Tongue (tissue), 2 donors: Measurements from ENCODE around the gene RHOXF2B. TPM values are rescaled to one million over a fixed set of nuclear protein-coding genes. Genes with fewer than 3 reads are reported as not detected.
"Not testable (repeated sequence)": the region's sequence is repeated elsewhere in the genome, so short reads cannot be mapped to it uniquely, and the experiment has no call there.

Experiments used
- DNase-seq: peaks from one replicate; pipeline ENCODE4 v3.0.0-alpha.2; 2015
- total RNA-seq: library from RNA; depleted of rRNA; stranded (reverse); fragments of >200 nt; gene quantifications from one replicate; pipeline ENCODE4 v1.2.3, GENCODE V29; 2014

The RHOXF2B gene
- total RNA-seq = not detected

DNA sequence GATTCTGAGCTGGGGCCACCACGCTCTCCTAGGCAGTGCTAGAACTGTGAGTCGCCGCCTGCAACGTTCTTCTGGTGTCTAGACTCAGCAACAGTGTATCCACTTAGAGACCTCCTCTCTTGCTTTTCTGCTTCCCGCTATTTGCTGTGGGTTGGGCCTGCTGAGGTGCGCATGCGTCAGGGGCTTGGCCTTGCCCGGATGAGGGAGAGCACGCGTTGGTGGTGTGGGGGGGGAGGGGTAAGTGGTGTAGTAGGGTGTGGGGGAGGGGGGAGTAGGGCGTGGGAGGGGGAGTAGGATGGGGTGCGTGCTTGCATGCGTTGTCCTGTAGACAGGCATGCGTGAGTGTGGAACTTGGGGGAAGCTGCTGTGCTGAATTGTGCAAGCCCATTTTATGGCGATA lies at the start of gene RHOXF2B:
Gene RHOXF2B (minus strand): TSS at position 101 of the 400 bp plus-strand sequence. CDS start 138 bp downstream, outside the sequence.
- not testable (repeated sequence) for DNase-seq

DNA sequence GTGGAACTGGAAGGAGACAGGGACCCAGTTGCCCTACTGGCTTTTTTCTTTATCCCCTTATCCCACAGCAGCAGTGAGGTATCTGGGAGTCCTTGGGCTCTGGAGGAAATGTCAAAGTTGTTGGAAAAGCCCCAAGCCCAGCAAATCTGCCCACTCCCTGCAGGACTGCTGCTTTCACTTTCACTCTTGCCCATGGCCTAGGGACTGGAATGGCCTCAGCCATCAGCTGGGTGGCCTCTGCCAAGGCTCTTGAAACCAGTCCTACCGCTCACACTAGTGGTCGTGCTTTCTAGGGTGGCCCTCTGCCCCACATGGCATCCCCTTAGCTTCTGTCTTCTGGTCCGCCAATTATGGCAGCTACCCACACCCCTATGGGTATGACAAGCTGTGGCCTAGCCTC lies 48.0 kb upstream of the RHOXF2B start:
- no peak for DNase-seq

DNA sequence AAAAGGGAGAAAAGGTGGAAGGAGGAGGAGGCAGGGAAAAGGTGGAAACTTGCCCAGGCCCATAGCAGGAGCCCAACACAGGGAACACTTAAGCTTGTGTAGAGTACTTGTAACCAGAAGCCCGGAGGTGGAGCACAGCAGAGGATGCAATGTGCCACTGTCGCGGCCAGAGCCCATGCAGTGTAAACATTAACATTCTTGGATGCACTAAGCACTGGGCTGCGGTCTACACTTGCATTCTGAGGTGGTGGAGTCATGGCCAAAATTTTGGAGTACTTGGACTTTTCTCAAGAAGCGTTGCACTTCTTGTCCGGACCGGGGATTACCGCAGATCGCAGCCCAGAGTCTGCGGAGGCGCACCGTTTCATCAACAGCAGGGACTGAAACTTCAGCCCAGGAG lies 42.7 kb upstream of the RHOXF2B start:
- DNase-seq = no peak

DNA sequence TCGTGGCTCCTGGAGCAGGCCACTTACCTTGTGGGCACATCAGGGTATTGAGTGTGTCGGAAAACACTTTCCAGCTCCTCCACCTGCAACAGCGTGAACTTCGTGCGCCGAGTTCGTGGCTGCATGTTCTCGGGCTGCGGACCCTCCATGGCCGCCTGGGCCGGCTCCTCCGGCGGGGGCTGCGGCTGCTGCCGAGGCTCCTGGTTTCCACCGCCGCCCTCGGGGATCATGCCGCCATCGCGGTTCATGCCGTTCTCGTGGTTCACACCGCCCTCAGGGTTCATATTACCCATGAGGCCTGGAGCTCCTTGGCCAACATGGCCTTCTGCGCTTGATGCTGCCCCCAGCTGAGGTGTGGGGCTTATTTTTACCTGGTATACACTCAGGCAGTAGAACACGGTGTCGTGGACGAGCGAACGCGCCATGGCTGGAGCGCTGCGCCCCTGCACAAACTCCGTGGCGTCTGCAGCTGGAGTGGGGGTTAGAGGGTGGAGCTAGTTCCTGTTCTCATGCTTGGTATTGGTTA lies 38.0 kb upstream of the RHOXF2B start, which contains the start of gene RHOXF1:
Gene RHOXF1 (minus strand): TSS at position 476 of the 526 bp plus-strand sequence. CDS start 51 bp downstream, at position 425.
- DNase-seq = no peak

DNA sequence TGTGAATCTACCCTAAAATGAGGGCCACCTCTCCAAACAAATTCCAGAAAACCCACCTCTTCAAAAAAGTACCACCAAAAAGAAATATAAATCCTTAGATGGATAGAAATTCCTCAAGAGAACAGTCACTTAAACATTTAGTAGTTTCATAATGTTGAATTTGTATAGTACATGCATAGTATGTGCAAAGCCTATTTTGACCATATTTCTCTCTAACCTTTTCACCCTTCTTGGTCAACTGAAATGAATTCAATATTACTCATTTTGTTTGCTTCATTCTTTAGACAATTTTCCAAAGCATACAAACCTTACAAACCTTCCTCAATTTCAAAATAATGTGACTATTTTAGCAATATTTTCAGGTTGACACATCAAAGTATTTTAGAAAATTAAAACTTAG lies 34.1 kb upstream of the RHOXF2B start:
- DNase-seq = no peak

DNA sequence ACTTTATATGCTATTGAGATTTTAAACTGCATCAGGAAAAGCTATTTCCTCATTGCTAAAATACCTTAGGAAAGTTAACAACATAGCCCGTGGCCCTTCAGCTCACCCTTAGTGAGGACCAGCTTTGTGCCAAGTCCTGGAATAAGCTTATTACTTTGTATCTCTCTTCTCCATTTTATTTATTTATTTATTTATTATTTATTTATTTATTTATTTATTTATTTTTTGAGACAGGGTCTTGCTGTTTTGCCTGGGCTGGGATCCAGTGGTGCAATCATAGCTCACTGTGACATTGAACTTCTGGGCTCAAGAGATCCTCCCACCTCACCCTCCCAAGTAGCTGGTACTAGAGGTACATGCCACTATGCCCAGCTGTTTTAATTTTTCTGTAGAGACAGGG lies 31.9 kb upstream of the RHOXF2B start:
- DNase-seq = no peak

DNA sequence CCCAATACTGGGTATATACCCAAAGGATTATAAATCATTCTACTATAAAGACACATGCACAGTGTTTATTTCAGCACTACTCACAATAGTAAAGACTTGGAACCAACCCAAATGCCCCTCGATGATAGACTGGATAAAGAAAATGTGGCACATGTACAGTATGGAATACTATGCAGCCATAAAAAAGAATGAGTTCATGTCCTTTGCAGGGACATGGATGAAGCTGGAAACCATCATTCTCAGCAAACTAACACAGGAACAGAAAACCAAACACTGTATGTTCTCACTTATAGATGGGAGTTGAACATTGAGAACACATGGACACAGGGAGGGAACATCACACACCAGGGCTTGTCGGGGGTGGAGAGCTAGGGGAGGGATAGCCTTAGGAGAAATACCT lies 27.2 kb upstream of the RHOXF2B start:
- not testable (repeated sequence) for DNase-seq

DNA sequence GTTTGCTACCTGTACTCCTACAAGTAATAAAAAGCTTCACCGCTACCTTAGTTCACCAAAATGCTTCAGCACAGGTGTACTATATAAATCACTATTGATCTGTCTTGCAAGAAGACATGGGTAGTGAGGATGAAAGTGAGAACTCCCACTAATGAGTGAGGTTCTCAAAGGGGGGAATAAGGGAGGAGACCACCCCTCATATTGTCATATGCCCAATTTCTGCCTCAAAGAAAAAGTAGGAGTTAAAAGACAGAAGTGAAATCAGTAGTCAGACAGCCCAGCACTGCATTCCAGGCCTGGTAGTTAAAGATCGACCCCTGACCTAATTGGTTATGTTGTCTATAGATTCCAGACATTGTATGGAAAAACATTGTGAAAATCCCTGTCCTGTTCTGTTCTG lies 23.6 kb upstream of the RHOXF2B start:
- not testable (repeated sequence) for DNase-seq

DNA sequence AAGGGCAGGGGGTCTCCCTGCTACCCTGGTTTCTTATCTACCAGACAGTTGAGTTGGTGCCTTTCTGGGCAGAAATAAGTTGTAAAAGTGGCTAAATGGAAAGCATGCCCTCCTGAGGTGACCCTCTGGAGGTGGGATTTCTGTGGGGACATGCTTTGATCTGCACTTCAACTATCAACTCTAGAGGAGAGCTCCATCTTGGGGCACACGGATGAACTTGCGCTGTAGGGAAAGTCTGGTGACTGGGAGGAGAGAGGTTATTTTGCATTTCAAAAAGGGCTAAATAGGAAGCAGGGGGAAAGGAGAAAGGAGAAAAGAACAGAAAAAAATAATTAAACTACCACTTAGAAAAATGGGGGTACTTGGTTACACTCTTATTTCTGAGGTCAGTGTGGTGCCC lies 12.7 kb upstream of the RHOXF2B start:
- DNase-seq = no peak

DNA sequence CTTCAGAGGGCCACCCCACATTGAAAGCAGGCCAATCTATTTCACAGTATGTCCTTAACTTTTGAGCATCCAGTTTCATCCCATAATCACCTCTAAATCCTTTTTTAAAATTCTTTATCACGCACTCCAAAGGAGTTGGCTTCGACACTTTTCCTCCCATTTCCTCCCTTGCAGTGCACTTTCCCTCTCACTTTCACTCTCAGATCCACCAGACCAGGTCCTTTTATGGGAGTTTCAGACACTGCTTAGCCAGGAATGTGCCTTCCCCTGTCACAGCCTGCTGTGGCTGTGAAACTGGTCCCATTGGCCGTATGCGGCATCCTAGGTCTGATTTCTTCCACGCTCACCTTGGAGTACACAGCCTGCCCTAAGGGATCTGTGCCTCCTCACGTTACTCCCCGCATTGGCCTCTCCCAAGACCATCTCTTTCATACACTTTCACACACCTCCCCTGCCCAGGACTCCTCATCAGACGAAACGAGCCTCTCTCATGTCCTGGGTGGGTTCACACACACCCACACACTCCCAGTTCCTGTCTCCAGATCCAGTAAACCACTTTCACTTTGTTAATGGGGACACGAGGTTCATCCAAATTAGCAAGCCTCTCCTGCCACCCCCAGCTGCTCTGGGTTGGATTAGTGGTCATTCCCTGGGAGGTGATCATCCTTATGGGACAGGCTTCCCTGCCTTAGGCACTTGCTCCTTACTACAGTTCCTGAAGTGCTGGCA lies 10.0 kb upstream of the RHOXF2B start:
- DNase-seq = no peak

DNA sequence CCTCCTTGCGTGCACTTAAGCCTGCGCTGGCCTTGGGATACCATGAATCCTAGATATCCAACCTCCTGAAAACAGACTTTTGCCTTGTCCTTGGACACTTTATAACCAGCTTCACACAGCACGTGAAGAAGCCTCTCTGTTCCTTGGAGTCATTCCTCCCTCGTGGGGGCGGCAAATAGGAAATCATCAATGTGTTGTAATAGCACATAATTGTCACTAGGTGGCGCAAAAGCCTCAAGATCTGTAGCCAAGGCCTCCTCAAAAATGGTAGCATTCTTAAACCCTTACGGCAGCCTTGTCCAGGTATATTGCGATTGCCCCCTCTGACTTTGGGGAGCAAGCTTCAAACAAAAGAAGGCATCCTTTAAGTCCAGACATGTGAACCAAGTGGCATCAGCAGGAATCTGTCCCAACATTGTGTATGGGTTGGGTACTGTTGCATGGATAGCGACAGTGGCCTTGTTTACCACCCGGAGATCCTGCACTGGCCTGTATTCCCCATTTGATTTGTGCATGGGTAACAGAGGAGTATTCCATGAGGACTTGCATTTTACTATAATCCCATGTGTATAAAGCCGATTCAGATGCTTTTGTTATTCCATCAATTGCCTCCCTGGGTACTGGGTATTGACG lies 8.2 kb upstream of the RHOXF2B start:
- DNase-seq = not testable (repeated sequence)

DNA sequence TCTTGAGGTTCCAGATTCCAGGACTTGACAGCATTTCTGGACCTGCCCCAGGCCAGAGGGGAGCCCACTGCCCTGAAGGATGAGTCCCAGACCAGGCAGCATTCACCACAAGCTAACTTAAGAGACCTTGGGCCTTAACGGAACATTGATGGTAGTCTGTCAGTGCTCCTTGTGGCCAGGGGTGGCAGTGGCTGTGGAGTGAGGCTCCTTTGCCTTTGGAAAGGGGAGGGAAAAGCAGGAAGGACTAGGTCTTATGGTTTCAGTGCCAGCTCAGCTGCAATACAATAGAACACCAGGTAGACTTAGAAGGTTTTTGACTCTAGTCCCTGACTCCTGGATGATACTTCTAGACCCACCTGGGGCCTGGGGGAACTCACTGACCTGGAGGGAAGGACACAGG lies 11.3 kb downstream of the RHOXF2B start:
- not testable (repeated sequence) for DNase-seq

DNA sequence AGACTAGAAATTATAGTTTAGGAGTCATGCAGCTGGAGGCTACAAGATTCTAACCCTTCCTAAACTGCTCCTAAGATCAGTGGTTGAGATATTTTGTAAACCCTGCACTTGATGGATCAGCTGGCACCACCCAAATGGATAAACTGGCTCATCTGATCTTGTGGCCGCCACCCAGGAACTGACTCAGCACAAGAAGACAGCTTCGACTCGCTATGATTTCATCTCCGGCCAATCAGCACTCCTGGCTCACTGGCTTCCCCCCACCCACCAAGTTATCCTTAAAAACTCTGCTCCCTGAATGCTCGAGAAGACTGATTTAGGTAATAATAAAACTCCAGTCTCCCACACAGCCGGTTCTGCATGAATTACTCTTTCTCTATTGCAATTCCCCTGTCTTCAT lies 34.8 kb downstream of the RHOXF2B start:
- not testable (repeated sequence) for DNase-seq

DNA sequence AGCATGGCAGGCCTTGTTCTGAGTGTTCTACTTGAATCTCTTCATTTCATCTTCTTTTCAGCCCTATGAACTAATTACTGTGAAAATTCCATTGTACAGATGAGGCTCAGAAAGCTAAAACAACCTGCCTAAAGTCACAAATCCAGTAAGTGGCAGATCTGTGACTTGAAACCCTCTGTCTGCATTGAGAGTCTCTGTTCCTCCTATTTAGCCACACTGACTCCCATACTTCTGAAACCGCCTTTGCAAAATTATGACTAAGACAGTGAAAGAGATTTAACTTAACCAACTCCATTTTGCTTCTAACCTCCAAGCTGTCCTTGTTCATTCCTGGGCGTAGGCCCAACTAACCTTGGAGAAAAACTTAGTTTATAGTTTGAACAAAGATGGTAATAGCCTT lies 35.2 kb downstream of the RHOXF2B start:
- not testable (repeated sequence) for DNase-seq

DNA sequence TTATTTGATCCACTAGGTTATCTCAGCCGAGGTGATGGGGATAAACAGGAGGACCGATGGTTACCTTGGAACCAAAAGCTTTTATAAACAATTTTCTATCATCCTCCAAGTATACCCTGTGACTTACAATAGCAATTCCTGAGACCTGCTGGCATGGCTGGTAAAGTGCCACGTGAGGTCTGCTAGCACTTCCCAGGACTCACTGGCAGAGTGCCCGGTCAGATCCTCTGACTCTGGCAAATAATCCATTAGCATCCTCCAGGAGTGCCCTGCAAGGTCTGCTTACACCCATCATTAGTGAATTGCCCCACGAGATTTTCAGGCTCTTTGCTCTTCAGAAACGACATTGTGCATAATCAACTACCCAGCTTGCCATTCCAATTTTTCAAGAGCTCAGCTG lies 37.3 kb downstream of the RHOXF2B start:
- not testable (repeated sequence) for DNase-seq

DNA sequence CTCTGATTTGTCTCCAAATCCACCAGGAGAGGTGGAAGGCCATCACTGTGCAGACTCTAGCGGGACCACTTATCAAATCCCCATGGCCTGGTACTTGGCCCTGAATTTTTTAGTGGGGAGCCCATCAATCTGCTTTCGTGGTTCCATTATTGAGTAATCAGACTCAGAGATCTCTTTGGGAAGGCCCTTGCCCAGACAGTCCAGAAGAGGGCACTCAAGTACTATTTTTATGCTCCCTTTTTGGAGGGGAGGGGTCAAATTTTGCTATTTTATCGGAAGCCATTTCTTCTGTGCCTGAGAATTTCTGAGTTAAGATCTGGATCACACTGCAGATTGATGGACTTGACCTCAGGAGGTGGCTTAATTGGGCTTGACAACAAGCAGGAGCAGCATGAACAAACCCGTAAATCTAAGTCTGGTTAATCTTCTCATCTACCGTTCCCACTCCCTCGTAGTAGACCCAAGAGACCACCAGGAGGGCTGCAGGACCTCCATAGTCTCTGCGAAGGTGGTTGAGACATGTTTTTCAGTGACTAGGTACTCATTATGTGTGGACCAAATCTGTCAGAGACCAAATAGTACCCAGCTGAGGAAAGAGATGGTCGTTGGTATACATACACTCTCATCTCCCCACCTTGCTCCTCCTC lies 38.3 kb downstream of the RHOXF2B start:
- DNase-seq = not testable (repeated sequence)

DNA sequence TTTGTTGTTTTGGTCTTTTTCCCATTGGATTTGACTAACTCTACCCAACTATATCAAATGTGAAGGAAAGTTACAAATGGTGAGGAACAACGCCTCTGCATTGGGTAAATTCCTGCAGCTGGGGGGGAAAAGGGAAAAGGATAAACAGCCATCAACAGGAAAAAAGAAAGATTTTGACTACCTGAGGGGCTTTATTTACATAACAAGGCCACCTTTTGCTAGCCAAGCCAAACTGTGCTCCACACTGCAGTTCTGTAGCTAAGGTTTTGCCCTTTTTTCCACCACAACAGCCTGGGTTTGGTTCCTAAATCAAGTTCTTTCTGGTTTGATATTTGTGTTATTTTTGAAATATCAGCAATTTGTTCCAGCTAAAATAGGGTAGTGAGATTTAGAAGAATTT lies 40.8 kb downstream of the RHOXF2B start:
- DNase-seq = no peak

DNA sequence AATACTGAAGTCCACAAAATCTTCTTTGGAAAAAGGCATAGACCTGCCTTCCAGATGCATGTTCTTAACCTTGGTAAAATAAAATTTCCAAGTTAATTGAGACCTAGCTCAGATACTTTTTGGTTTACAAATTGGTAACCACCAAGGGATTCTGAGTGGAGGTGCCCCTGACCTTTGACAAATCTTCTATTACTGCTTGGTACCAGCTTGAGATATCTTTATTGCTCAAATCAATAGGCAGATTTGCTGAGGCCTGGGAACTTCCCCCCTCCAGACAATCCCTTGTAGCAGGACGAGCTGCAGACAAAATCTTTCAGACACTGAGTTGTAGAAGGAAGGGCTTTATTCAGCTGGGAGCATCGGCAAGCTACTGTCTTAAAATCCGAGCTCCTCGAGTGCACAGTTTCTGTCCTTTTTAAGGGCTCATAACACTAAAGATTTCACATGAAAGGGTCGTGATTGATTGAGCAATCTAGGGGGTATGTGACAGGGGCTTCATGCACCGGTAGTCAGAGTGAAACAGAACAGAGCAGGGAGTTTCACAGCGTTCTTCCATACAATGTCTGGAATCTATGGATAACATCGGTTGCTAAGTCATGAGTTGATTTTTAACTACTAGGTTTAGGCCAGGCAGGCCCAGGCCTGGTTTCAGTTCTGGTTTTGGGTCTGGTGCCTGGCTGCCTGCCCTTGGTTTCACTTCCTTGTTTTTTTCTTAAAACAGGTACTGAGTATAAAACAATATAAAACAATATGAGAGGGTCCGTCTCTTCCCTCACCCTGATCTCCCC lies 41.8 kb downstream of the RHOXF2B start:
- not testable (repeated sequence) for DNase-seq

DNA sequence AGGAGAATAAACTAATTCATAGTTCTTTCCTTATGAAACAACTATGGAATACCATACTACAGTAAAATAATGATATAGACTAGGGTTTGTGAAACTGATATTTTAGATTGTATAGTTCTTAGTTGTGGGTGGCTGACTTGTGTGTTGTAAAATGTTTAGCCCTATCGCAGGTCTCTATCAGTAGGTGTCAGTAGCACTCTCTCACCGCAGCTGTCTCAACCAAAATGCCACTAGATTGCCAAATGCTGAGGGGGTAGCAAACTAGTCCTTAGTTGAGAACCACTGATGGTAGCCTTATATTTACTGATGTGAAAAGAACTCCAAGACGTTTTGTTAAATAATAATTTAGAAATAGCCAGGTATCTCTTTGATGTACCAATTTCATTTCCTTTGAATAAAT lies 48.1 kb downstream of the RHOXF2B start:
- DNase-seq = no peak

DNA sequence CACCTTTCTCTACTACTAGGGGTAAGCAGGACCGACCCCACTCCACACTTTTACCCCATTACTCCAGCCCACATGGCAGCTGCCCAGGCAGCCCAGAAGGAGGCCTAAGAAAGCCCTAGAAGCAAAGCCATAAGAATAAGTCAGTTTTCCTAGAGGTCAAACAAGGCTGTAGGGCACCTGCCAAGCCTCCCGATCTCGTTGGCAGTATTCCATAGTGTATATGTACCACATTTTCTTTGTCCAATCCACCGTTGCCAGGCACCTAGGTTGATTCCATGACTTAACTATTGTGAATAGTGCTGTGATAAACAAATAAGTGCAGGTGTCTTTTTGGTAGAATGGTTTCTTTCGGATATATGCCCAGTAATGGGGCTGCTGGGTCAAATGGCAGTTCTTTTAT lies 54.2 kb downstream of the RHOXF2B start:
- no peak for DNase-seq

DNA sequence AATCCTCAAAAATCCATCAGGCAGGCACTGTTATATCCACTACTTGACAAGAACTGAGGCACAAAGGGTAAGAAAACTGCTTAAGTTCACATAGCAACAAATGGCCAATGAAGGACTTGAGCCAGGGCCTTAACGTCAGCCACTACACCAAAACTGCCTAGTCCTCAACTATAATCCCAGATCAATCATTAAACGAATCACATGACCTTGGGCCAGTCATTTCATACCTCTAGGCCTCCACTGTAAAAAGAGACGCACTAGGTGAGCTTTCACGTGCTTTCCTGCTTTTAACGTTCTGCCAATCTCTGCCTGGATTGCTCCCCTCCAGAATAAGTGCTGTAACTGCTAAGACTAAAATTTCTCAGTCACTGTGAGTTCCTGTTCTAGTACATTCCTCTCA lies 54.7 kb downstream of the RHOXF2B start:
- DNase-seq = no peak
